ENCODE measurements around the gene SGMS1. TPM values are rescaled to one million over a fixed set of nuclear protein-coding genes. Genes with fewer than 3 reads are reported as not detected.

SGMS1 gene
- total RNA-seq, 1 donor from 2014 or later: 27.5 TPM

DNA sequence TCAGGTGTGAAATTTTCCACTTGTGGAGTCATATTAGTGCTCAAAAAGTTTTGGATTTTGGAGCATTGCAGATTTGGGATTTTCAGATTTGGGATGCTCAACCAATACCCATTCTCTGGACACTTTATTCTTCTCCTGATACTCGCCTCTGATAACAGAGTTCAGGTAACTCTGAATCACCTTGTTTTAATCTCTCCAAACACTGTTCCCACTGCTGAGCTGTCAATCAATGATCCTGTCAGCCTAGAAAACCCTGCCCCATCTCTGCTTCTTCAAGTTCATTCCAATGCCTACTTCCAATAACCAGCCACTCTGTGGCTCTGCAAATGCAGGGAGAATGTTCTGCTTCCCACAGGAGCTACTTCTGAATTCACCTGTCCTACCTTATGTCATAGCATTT, 21.8 kb downstream of the SGMS1 start:
- Mint-ChIP-seq H3K36me3 (ENCODE audit: low read depth) (peaks cover 4% of the 10 kb centered on the region), H3K4me1 (peaks cover 48% of the 10 kb centered on the region), H3K4me3 (no peak overlapping the region), H3K27me3 (no peaks in the 10 kb centered on the region), H3K27ac (no peak overlapping the region), H3K9me3 (no peaks in the 10 kb centered on the region)
- ATAC-seq (ENCODE audit: low read depth): no peak
- POLR2A ChIA-PET: no interaction called here
- intact Hi-C loops (cut with micrococcal nuclease): no loop called here
- TF ChIP-seq, protein P1, sequence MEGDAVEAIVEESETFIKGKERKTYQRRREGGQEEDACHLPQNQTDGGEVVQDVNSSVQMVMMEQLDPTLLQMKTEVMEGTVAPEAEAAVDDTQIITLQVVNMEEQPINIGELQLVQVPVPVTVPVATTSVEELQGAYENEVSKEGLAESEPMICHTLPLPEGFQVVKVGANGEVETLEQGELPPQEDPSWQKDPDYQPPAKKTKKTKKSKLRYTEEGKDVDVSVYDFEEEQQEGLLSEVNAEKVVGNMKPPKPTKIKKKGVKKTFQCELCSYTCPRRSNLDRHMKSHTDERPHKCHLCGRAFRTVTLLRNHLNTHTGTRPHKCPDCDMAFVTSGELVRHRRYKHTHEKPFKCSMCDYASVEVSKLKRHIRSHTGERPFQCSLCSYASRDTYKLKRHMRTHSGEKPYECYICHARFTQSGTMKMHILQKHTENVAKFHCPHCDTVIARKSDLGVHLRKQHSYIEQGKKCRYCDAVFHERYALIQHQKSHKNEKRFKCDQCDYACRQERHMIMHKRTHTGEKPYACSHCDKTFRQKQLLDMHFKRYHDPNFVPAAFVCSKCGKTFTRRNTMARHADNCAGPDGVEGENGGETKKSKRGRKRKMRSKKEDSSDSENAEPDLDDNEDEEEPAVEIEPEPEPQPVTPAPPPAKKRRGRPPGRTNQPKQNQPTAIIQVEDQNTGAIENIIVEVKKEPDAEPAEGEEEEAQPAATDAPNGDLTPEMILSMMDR (IDR thresholded peaks at IDR 0.05): no peak
- no peak for DNase-seq
- CTCF ChIA-PET: no interaction called here

GRCh38 chr10:50600831-50601477, 22.8 kb downstream of the SGMS1 start:
- H3K27me3 Mint-ChIP-seq: no peaks in the 10 kb centered on the region
- peaks cover 47% of the 10 kb centered on the region for H3K4me1 Mint-ChIP-seq
- H3K4me3 Mint-ChIP-seq: no peak overlapping the region
- no peaks in the 10 kb centered on the region for H3K9me3 Mint-ChIP-seq
- TF ChIP-seq, protein P1 (IDR thresholded peaks at IDR 0.05): no peak
- intact Hi-C loops (cut with micrococcal nuclease): no loop called here
- POLR2A ChIA-PET: interaction anchor here (0.9 kb wide), 1 partner anchor 44 kb away, joined by 4 read pairs; no protein-coding TSS in a partner anchor
- no peak overlapping the region for H3K27ac Mint-ChIP-seq
- H3K36me3 Mint-ChIP-seq (ENCODE audit: low read depth): peaks cover 2% of the 10 kb centered on the region
- CTCF ChIA-PET: no interaction called here
- ATAC-seq (ENCODE audit: low read depth) (no peak), DNase-seq (no peak)

DNA sequence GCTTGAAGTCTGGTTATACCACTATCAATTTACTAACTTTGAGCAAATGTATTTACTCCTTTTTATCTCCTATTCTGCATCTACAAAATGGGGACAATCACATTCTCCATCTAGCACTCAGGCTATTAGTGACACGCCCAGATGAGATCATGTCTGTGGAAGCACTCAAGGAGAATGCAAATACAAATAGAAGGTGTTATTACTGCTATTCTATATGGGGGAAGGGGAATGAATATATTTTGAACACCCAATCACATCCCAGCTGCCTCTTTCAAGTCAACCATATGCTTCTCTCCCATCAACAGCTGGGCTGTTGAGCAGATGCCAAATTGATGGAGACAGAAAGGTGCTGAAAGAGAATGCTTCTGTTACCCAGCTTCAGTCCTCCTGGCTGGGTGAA, 23.5 kb downstream of the SGMS1 start:
- peaks cover 44% of the 10 kb centered on the region for H3K4me1 Mint-ChIP-seq
- intact Hi-C loops (cut with micrococcal nuclease): no loop called here
- ChIA-PET CTCF (no interaction called here), POLR2A (no interaction called here)
- TF ChIP-seq, protein P1 (IDR thresholded peaks at IDR 0.05): no peak
- H3K9me3 Mint-ChIP-seq: no peaks in the 10 kb centered on the region
- DNase-seq (no peak), ATAC-seq (ENCODE audit: low read depth) (no peak)
- no peaks in the 10 kb centered on the region for H3K27me3 Mint-ChIP-seq
- no peak overlapping the region for H3K4me3 Mint-ChIP-seq
- no peaks in the 10 kb centered on the region for H3K36me3 Mint-ChIP-seq (ENCODE audit: low read depth)
- H3K27ac Mint-ChIP-seq: no peak overlapping the region

DNA sequence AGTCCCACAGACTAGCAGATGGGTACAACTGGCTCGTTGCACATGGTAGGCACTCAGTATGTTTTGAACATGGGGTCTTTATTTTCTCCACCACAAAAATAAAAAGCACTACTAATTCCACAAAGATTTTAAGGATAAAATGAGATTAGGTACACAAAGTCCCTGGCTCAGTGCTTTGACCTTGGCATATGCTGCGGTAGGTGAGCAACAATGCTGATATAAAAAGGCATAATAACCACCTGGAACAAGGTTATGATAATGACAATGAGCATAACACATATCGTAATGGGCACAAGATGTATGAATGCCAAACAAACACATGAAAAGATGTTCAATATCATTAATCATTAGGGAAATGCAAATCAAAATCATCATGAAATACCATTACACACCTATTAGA, 26.9 kb downstream of the SGMS1 start:
- TF ChIP-seq, protein P1 (IDR thresholded peaks at IDR 0.05): no peak
- ATAC-seq (ENCODE audit: low read depth) (no peak), DNase-seq (no peak)
- Mint-ChIP-seq H3K4me1 (peaks cover 22% of the 10 kb centered on the region), H3K27ac (no peak overlapping the region), H3K4me3 (no peak overlapping the region), H3K27me3 (no peaks in the 10 kb centered on the region), H3K9me3 (no peaks in the 10 kb centered on the region), H3K36me3 (ENCODE audit: low read depth) (no peaks in the 10 kb centered on the region)
- intact Hi-C loops (cut with micrococcal nuclease): no loop called here
- CTCF ChIA-PET: no interaction called here
- POLR2A ChIA-PET: interaction anchor here (0.6 kb wide), 1 partner anchor 9 kb away, joined by 7 read pairs; no protein-coding TSS in a partner anchor

GRCh38 chr10:50596456-50596855, 27.3 kb downstream of the SGMS1 start:
- Mint-ChIP-seq H3K4me3 (no peak overlapping the region), H3K27me3 (no peaks in the 10 kb centered on the region), H3K27ac (no peak overlapping the region), H3K4me1 (peaks cover 22% of the 10 kb centered on the region), H3K9me3 (no peaks in the 10 kb centered on the region), H3K36me3 (ENCODE audit: low read depth) (no peaks in the 10 kb centered on the region)
- ChIA-PET POLR2A (no interaction called here), CTCF (no interaction called here)
- ATAC-seq (ENCODE audit: low read depth) (no peak), DNase-seq (no peak)
- TF ChIP-seq, protein P1 (IDR thresholded peaks at IDR 0.05): no peak
- intact Hi-C loops (cut with micrococcal nuclease): no loop called here

All from activated B cell treated with CpG ODN at 0.5 μM for 24 hours (primary cell).